ENCODE measurements around the gene VNN1.
"Not testable (repeated sequence)": the region's sequence is repeated elsewhere in the genome, so short reads cannot be mapped to it uniquely, and the experiment has no call there.

VNN1 gene

GRCh38 chr6:132719736-132720448 lies 6.0 kb upstream of the VNN1 start:
- DNase-seq, result no peak

DNA sequence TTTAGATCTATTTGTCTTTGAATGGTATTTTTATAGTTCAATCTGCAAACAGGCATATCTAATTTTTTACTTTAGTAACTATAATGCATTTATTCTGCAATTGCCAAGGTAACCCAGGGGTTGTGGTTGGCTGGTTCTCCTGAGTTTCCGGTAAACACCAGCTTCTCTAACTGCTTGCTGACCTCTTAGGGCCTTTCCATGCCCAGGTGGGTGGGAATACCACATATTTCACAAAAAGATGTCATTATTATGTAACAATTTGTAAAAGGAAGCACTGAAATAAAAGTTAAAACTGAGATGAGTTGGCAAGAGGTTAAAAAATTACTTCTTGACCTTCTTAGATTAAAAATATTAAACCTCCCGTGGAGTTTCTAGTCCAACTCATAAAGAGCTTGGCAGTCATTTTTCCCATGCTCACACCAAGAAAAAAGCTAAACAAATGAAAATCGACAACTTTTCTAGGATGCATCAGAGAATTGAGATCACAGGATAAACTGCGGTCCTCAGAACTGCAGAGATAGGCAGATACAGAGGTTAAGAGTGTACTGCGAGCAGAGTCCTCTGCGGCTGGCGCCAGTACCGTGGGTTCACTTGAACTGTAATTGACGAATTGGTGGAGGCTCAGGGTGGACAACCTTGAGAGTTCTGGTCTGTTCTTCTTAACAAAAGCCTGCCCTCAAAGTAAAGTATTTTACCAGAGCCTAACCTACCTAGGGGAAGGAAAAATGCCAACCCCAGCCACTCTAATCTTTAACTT lies 2.2 kb upstream of the VNN1 start:
- DNase-seq, result no peak

- peak; percentile 7 for DNase-seq
Observed at GRCh38 chr6:132715204-132715603, 1.3 kb upstream of the VNN1 start.

DNA sequence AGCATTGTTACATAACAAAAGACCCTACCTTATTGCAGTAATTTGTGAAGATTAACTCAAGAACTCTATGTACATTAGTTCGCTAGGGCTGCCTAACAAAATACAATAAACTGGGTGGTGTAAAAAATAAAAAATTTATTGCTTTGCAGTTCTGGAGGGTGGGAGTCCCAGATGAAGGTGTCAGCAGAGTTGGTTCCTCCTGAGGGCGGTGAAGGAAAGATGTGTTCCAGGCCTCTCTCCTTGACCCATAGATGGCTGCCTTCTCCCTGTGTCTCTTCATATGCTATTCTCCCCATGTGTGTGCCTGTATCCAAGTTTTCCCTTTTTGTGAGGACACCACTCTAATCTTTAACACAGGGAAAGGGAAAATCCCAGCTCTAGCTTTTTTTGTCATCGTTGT lies 305 bp upstream of the VNN1 start:
- no peak for DNase-seq

GRCh38 chr6:132712366-132712765 lies 1.5 kb downstream of the VNN1 start:
- no peak for DNase-seq

DNA sequence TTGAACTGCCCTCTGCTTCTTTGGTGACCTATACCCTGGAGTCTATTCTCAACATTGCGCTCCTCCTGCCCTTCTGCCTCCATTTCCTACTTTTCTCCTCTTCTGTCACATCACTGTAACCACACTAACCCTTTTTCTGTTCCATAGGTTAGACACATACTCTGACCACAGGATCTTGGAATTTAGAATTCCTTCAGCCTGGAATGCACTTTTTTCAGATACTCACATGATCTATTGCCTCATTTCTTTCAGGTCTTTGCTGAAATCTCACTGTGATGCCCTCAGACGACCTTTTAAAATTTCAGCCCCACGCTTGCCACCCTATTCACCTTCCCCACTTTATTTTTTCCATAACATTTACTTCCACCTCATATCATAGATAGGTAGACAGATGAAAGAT lies 5.1 kb downstream of the VNN1 start:
- DNase-seq, result no peak

- DNase-seq, result no peak
Observed at GRCh38 chr6:132708002-132708401, 5.9 kb downstream of the VNN1 start.

DNA sequence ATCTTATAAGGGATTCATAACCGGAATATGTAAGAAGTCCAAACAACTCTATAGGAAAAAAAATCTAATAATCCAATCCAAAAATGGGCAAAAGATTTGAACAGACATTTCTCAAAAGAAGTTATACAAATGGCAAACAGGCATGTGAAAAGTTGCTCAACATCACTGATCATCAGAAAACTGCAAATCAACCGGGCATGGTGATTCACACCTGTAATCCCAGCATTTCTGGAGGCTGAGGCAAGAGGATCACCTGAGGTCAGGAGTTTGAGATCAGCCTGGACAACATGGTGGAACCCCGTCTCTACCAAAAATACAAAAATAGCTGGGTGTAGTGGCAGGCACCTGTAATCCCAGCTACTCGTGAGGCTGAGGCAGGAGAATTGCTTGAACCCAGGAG lies 7.1 kb downstream of the VNN1 start:
- not testable (repeated sequence) for DNase-seq

DNA sequence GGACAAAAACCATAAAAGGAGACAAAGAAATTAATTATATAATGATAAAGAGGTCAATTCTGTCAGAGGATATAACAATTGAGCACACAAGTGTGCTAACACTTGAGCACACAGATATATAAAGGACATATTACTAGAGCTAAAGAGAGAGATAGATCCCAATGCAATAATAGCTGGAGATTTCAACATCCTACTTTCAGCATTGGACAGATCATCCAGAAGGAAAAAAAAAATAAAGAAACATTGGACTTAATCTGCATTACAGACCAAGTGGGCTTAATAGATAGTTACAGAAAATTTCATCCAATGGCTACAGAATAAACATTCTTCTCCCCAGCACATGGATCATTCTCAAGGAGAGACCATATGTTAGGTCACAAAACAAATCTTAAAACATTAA lies 9.9 kb downstream of the VNN1 start:
- DNase-seq, result no peak

DNA sequence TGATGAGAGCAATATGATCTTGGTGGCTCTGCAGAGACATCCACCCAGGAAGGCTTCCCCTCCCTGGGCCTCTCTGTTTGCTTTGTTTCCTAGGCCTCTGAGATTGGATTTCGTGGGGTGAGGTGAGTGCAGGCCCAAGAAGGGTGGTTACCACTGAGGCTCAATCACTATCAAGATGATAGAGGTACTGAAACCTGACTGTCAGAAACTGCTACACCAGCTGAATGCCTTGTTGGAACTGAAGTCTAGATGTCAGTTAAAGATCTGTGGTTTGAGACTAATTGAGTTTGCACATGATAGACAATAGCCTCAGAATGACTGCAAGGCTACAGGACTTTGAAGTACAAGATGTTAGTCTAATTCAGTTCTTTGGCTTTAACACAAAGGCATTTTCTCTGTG lies 15.2 kb downstream of the VNN1 start:
- DNase-seq, result peak; percentile 8

DNA sequence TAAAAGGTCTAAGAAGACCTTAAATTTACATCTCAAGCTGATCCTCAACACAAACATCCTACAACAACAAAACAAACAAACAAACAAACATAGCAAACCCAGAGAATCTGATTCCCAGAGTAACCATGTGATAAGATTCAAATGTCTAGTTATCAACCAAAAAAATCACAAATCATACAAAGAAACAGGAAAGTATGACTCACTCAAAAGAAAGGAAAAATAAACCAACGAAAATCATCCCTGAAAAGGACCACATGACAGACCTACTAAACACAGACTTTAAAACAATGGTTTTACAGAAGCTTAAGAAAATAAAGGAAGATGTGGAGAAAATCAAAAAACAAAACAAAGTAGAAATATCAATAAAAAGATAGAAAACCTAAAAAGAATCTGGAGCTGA lies 18.1 kb downstream of the VNN1 start:
- DNase-seq, result no peak

DNA sequence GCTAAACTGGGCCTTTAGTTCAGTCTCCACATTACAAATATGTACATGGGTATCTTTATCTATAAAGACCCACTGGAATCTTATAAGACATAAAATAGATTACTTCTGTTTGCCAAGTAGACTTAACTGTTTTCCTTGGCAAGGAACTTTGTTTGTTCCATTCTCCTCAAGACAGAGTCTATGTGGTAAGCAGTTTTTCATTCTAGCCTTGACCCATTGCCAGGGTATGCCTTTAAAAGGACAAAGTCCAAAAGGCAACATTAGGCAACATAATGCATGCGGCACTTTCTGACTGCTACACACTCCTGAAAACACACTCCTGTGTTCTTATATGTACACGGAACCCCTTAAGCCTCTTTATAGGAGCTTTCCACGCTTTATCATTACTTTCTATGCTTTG lies 20.4 kb downstream of the VNN1 start:
- no peak for DNase-seq

DNA sequence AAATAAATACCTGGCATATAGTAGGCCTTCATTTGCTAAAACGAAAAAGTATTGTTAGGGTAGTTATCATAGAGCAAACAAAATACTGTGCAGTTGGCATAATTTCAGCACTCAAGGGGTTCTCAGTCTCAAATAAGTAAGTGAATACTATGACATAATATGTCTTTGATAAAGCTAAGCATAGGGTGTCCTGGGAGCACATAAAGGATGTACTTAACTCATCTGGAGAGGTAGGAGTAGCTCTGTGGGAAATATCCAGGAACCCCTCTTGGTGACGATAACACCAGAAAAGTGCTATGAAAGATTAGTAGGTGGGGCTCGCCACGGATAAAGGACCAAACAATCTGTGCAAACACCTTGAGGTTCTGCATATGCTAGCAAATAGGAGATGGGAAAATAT lies 23.2 kb downstream of the VNN1 start:
- DNase-seq, result no peak

DNA sequence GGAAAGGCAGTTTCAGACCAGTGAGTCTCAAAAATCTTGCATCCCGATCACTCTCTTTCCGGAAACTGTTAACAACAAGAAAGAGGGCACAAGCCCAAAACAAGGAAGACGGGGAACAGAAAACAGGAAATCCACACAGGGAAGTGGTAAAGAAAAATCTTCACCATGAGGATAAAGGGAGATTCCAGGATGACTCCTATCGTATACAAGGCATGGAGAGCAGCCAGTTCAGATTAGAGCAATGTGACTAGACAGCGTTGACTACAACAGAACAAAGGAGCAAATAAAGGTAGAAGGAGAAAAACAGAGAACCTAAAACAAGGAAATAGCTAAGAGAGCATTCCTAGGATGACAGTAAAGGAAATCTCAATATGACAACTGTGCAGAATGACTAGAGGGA lies 26.5 kb downstream of the VNN1 start:
- no peak for DNase-seq

- no peak for DNase-seq
Observed at GRCh38 chr6:132686531-132686930, 27.3 kb downstream of the VNN1 start.

GRCh38 chr6:132685009-132685408 lies 28.8 kb downstream of the VNN1 start:
- no peak for DNase-seq

DNA sequence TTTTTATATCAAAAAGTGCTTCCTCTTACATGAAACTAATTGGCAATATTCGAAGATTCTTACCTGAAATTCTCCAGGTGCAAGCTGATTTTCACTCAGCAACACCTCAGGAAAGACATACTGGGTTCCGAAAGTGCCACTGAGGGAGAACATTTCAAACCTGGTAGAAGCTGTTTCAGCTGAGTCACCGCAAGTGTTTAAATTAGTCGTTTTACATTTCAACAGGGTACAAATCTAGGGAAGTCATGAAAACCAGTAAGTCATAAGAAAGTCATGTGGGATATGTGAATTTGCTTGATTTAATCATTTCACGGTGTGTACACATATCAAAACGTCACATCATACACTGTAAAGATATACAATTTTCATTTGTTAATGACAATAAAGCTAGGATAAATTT lies 29.6 kb downstream of the VNN1 start:
- no peak for DNase-seq

- no peak for DNase-seq
Observed at GRCh38 chr6:132683543-132683942, 30.3 kb downstream of the VNN1 start.

- DNase-seq, result not testable (repeated sequence)
Observed at GRCh38 chr6:132679094-132679493, 34.8 kb downstream of the VNN1 start.

DNA sequence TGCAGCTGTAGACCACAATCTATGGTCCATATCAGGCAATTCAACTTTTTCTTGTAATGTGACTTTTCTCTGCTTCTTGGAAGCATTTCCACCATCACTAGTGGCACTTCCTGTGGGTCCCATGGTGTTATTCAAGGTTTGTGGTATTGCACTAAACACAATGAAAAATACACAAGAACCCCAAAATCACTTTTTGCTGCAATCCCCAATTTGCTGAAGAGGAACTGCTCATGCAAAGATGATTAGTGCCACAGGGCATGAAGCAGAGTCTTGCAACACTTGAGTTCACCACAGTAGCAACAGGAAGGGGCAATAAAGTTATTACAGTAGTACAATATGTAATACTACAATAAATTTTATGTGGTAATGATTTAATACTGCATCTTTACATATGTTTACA lies 38.1 kb downstream of the VNN1 start:
- no peak for DNase-seq

DNA sequence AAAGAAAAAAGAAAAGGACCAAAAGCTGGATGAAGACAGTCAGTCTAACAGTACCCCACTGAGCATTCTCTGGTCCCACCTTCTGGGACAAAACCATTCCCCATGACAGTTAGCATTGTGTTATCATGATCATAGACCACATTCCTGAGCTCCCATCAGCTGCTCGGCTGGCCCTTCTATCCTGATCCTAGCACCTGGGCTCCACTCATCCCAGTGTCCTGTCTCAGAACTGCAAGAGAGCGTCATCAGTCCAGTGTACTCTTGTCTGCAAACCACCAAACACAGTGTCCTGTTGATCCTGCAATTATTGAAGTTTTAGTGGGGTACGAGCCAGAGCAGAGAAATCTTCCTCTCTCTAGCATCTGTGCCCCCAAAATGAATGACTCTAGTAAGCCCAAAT lies 38.9 kb downstream of the VNN1 start:
- no peak for DNase-seq

DNA sequence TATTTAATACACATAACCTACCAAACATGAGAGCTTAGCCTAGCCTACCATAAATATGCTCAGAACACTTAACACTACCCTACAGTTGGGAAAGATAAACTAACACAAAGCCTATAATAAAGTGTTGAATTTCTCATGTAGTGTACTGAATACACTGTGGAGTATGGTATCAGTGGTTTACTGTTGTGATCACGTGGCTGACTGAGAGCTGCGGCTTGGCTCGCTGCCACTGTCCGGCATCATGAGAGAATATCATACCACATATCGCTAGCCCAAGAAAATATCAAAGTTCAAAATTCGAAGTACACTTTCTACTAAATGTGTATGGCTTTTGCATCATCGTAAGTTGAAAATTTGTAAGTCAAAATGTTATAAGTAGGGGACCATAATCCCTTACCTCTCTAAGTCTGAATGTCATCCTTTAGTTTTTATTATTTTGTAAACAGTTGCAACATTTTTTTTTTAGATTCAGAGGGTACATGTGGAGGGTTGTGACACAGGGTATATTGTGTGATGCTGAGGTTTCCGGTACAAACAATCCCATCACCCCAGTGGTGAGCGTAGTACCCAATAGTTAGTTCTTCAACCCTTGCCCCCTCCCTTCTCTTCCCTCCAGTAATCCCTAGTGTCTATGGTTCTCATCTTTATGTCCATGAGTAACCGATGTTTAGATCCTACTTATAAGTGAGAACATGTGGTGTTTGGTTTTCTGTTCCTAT lies 40.3 kb downstream of the VNN1 start:
- DNase-seq, result peak; percentile 59

DNA sequence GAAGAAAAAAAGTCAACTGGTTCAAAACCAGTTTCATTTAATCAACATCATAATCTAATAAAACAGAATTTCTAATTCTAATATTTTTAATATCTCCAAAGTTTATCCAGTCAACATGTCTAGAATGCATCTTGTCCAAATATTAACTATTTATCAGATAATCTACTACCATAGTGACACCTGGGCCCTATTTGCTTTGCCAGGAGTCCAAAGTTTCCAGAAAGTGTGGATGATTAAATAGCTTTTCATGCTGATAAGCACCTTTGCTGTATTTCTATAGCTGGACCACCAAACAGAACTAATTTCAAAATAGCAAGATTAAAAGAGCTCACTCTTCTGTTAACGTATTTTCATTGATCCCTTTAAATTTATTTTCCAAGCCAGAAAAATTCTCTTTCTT lies 42.6 kb downstream of the VNN1 start:
- DNase-seq, result no peak

GRCh38 chr6:132669690-132670291 lies 44.1 kb downstream of the VNN1 start:
- peak; percentile 20 for DNase-seq
